Esophagus muscularis mucosa (tissue), 4 donors: ENCODE measurements around the gene ZNF493. TPM values are rescaled to one million over a fixed set of nuclear protein-coding genes. Genes with fewer than 3 reads are reported as not detected.

Experiments
- DNase-seq: peaks from one replicate; pipeline ENCODE4 v3.0.0-alpha.2; 2017; ENCODE audit errors: extremely low spot score
- H3K27ac ChIP-seq, 4 donors: fragments of 200-600 bp; sonication (generic); replicated peaks in 1 of 4; 1 replicate in 3 of 4; 2 replicates in 1 of 4; pipeline ENCODE4 v1.5.1; 2016 to 2019; ENCODE audit warnings: mild to moderate bottlenecking in 1 of 4
- H3K27me3 ChIP-seq, 4 donors: fragments of 200-600 bp; sonication (generic); one replicate each; pipeline versions ENCODE4 v1.5.1 to v1.6.0; 2016 to 2019
- H3K36me3 ChIP-seq, 4 donors: fragments of 200-600 bp; sonication (generic); one replicate each; pipeline ENCODE4 v1.5.1; 2016 to 2019
- H3K4me1 ChIP-seq, 4 donors: fragments of 200-600 bp; sonication (generic); one replicate each; pipeline ENCODE4 v1.5.1; 2016 to 2019
- H3K4me3 ChIP-seq, 4 donors: fragments of 200-600 bp; sonication (generic); 1 replicate in 2 of 4; 2 replicates in 2 of 4; pipeline ENCODE4 v1.5.1; 2016 to 2019; ENCODE audit warnings: mild to moderate bottlenecking in 4 of 4, moderate library complexity in 1 of 4
- H3K9me3 ChIP-seq, 4 donors: fragments of 200-600 bp; sonication (generic); 1 replicate in 3 of 4; 2 replicates in 1 of 4; pipeline ENCODE4 v1.5.1; 2016 to 2019
- CTCF ChIP-seq, 3 experiments: fragments of 200-600 bp in 2 of 3; fragments of 450-650 bp in 1 of 3; sonication (generic) in 2 of 3; IDR thresholded peaks; one replicate each; pipeline ENCODE4 v1.5.1; 2017 to 2019; ENCODE audit warnings: antibody characterized with exemption in 3 of 3, mild to moderate bottlenecking in 2 of 3, moderate library complexity in 1 of 3
- EP300 ChIP-seq: sonication (generic); formaldehyde crosslinking; IDR thresholded peaks from one replicate; pipeline ENCODE4 v1.6.1; 2017; ENCODE audit warnings: antibody characterized with exemption
- POLR2A ChIP-seq: fragments of 450-650 bp; IDR thresholded peaks from one replicate; pipeline ENCODE4 v1.6.1; 2017; ENCODE audit warnings: antibody characterized with exemption, moderate library complexity, mild to moderate bottlenecking, low read depth
- POLR2AphosphoS5 ChIP-seq, 2 donors: sonication (generic); formaldehyde crosslinking; IDR thresholded peaks; one replicate each; pipeline ENCODE4 v1.6.1; 2017; ENCODE audit warnings: antibody characterized with exemption in 2 of 2
- WGBS: methylation state at CpG from one replicate; pipeline ENCODE4 v1.1.5; 2018; 5-methylcytosine and 5-hydroxymethylcytosine counted together
- intact Hi-C: fragments of 100-400 bp; cut with DNase I; formaldehyde crosslinking; loops from one replicate; pipeline ENCODE4 v1.15.1; 2023
- total RNA-seq, 4 donors: library from RNA; depleted of rRNA; stranded (reverse); fragments of >200 nt; gene quantifications; one replicate each; pipeline versions ENCODE4 v1.1.0 to v1.2.1, GENCODE V29; 2016

ZNF493 gene
- total RNA-seq, result 10 to 100 TPM; 12.1 to 29.1 (median 19.1) TPM

- no peaks in the 10 kb centered on the region for H3K9me3 ChIP-seq
- peaks cover 12 to 47% (median 41%) of the 10 kb centered on the region in 4 donors for H3K4me1 ChIP-seq
- peak; percentile 98 for DNase-seq
- peak within 1 kb of the TSS; percentile 81 to 93 (median 87) for H3K27ac ChIP-seq
- WGBS, result 0% methylated on average over 31 of the region's 31 CpGs
- H3K4me3 ChIP-seq, result peak within 1 kb of the TSS; percentile 68 to 85 (median 80)
- intact Hi-C loops, result loop anchor here (2.0 kb wide), 2 partner anchors 38 to 68 kb away; partner anchors contain the start of genes ZNF708 and ZNF738
- no peak for TF ChIP-seq CTCF (IDR thresholded peaks at IDR 0.05)
- peak; percentile 88 to 91 for TF ChIP-seq POLR2AphosphoS5 (IDR thresholded peaks at IDR 0.05)
- H3K27me3 ChIP-seq, result no peaks in the 10 kb centered on the region
- H3K36me3 ChIP-seq, result peaks cover 0 to 16% (median 2%) of the 10 kb centered on the region in 4 donors
Measured at GRCh38 chr19:21396893-21397572, at the start of gene ZNF493. ZNF493 (plus strand) TSS chr19:21397133; CDS start chr19:21397238, 105 bp downstream.

GRCh38 chr19:21352830-21353229 is 44.1 kb upstream of the ZNF493 start:
- 46% methylated on average over 2 of the region's 2 CpGs for WGBS
- Histone ChIP-seq H3K4me1 (no peaks in the 10 kb centered on the region), H3K9me3 (peaks cover 0 to 4% (median 2%) of the 10 kb centered on the region in 4 donors), H3K27me3 (no peaks in the 10 kb centered on the region), H3K36me3 (no peaks in the 10 kb centered on the region), H3K4me3 (no peak overlapping the region), H3K27ac (no peak overlapping the region)
- DNase-seq, result no peak
- TF ChIP-seq CTCF (IDR thresholded peaks at IDR 0.05), result no peak
- no peak for TF ChIP-seq POLR2AphosphoS5 (IDR thresholded peaks at IDR 0.05)
- TF ChIP-seq POLR2A, result no peak
- no peak for TF ChIP-seq EP300
- intact Hi-C loops, result no loop called here

- intact Hi-C loops, result loop anchor here (2.0 kb wide), 1 partner anchor 38 kb away; the partner anchor contains the start of gene ZNF493
- TF ChIP-seq POLR2AphosphoS5 (IDR thresholded peaks at IDR 0.05), result peak; percentile 62 to 74
- no peak for TF ChIP-seq POLR2A
- no peak for TF ChIP-seq CTCF (IDR thresholded peaks at IDR 0.05)
- TF ChIP-seq EP300, result no peak
- Histone ChIP-seq H3K9me3 (no peaks in the 10 kb centered on the region), H3K27me3 (no peaks in the 10 kb centered on the region), H3K36me3 (peaks cover 0 to 16% (median 5%) of the 10 kb centered on the region in 4 donors), H3K27ac (peak within 1 kb of the TSS; percentile 78 to 90 (median 82)), H3K4me3 (peak within 1 kb of the TSS; percentile 73 to 84 (median 78)), H3K4me1 (peaks cover 0 to 17% (median 12%) of the 10 kb centered on the region in 4 donors)
- peak; percentile 98 for DNase-seq
- WGBS, result under 1% methylated on average over 35 of the region's 36 CpGs
Measured at GRCh38 chr19:21358768-21359451, 38.0 kb upstream of the ZNF493 start, which contains the start of gene ZNF738. ZNF738 (plus strand) TSS chr19:21359000; CDS start chr19:21359141, 141 bp downstream.

GRCh38 chr19:21362291-21362690 is 34.6 kb upstream of the ZNF493 start:
- no peak for DNase-seq
- Histone ChIP-seq H3K27ac (no peak overlapping the region), H3K4me1 (peaks cover 0 to 17% (median 12%) of the 10 kb centered on the region in 4 donors), H3K9me3 (no peaks in the 10 kb centered on the region), H3K4me3 (no peak overlapping the region), H3K27me3 (no peaks in the 10 kb centered on the region), H3K36me3 (peaks cover 0 to 19% (median 9%) of the 10 kb centered on the region in 4 donors)
- WGBS, result 96% methylated on average over 3 of the region's 3 CpGs
- intact Hi-C loops, result no loop called here
- no peak for TF ChIP-seq EP300

GRCh38 chr19:21383980-21384582 is 12.9 kb upstream of the ZNF493 start:
- 95% methylated on average over 4 of the region's 4 CpGs for WGBS
- intact Hi-C loops, result no loop called here
- TF ChIP-seq POLR2AphosphoS5 (IDR thresholded peaks at IDR 0.05) (no peak), CTCF (IDR thresholded peaks at IDR 0.05) (no peak), POLR2A (no peak), EP300 (no peak)
- no peak for DNase-seq
- Histone ChIP-seq H3K36me3 (peaks cover 0 to 33% (median 10%) of the 10 kb centered on the region in 4 donors), H3K4me1 (no peaks in the 10 kb centered on the region), H3K27me3 (no peaks in the 10 kb centered on the region), H3K27ac (no peak overlapping the region), H3K4me3 (no peak overlapping the region), H3K9me3 (peaks cover 6 to 72% (median 51%) of the 10 kb centered on the region in 4 donors)
